Suprapubic skin (tissue), 4 donors: ENCODE measurements around the gene USP3. TPM values are rescaled to one million over a fixed set of nuclear protein-coding genes. Genes with fewer than 3 reads are reported as not detected.

Source experiments
- DNase-seq, 2 donors: peaks; one replicate each; pipeline ENCODE4 v3.0.0-alpha.2; 2019; ENCODE audit warnings: low spot score in 2 of 2
- H3K27ac ChIP-seq: fragments of 200-600 bp; sonication (generic); one replicate; pipeline ENCODE4 v1.5.1; 2019
- H3K27me3 ChIP-seq: fragments of 200-600 bp; sonication (generic); one replicate; pipeline ENCODE4 v1.5.1; 2019
- H3K36me3 ChIP-seq: fragments of 200-600 bp; sonication (generic); one replicate; pipeline ENCODE4 v1.5.1; 2019
- H3K4me1 ChIP-seq: fragments of 200-600 bp; sonication (generic); one replicate; pipeline ENCODE4 v1.5.1; 2019
- H3K4me3 ChIP-seq: fragments of 200-600 bp; sonication (generic); one replicate; pipeline ENCODE4 v1.5.1; 2019; ENCODE audit warnings: mild to moderate bottlenecking
- H3K9me3 ChIP-seq: fragments of 200-600 bp; sonication (generic); one replicate; pipeline ENCODE4 v1.5.1; 2019
- CTCF ChIP-seq, 2 donors: fragments of 200-600 bp in 1 of 2; fragments of 450-650 bp in 1 of 2; sonication (generic) in 1 of 2; IDR thresholded peaks; one replicate each; pipeline ENCODE4 v1.5.1; 2016 to 2019; ENCODE audit warnings: antibody characterized with exemption in 2 of 2, mild to moderate bottlenecking in 1 of 2, moderate library complexity in 1 of 2
- EP300 ChIP-seq: sonication (generic); formaldehyde crosslinking; IDR thresholded peaks from one replicate; pipeline ENCODE4 v1.6.1; 2017; ENCODE audit warnings: antibody characterized with exemption
- POLR2A ChIP-seq, 2 donors: fragments of 450-650 bp; IDR thresholded peaks; one replicate each; pipeline ENCODE4 v1.6.1; 2017; ENCODE audit warnings: antibody characterized with exemption in 2 of 2, mild to moderate bottlenecking in 2 of 2, moderate library complexity in 2 of 2
- POLR2AphosphoS5 ChIP-seq, 3 donors: sonication (generic); formaldehyde crosslinking; IDR thresholded peaks; one replicate each; pipeline ENCODE4 v1.6.1; 2017; ENCODE audit warnings: antibody characterized with exemption in 3 of 3
- WGBS: methylation state at CpG from one replicate; pipeline ENCODE4 v1.1.5; 2018; 5-methylcytosine and 5-hydroxymethylcytosine counted together
- total RNA-seq, 4 donors: library from RNA; depleted of rRNA; stranded (reverse); fragments of >200 nt; gene quantifications; one replicate each; pipeline ENCODE4 v1.1.0, GENCODE V29; 2016

The USP3 gene
- total RNA-seq, 4 donors from 2014 or later: 43.2 to 105 (median 48.0) TPM

DNA sequence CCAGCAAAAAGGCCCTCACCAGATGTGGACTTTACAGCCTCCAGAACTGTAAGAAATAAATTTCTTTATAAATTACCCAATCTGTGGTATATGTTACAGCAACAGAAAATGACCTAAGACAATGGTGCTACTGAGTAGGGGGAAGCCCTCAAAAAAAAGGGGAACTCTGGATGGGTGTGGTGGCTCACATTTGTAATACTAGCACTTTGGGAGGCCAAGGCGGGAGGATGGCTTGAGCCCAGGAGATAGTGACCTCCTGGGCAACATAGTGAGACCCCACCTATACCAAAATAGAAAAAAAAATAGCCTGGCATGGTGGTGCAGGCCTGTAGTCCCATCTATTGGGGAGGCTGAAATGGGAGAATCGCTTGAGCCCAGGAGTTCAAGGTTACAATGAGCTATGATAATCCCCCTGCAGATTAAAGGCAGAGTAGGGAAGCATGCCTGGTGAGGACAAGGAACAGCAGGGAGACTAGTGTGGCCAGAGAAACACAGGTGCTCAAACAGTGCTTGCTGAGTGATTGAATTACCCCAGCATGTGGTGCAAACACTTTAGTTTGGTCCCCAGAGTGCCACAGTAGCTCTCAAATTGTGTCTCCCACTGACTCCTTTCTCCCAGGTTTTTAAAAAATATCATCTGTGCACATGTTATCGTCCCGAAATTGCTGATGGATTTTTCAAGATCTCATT, 13.9 kb upstream of the USP3 start:
- H3K36me3 ChIP-seq: no peaks in the 10 kb centered on the region
- 86% methylated on average over 4 of the region's 4 CpGs for WGBS
- H3K4me1 ChIP-seq: peaks cover 20% of the 10 kb centered on the region
- H3K27me3 ChIP-seq: no peaks in the 10 kb centered on the region
- peak overlapping the region; percentile 49 for H3K27ac ChIP-seq
- H3K4me3 ChIP-seq: no peak overlapping the region
- no peak for TF ChIP-seq CTCF (IDR thresholded peaks at IDR 0.05)
- DNase-seq: no peak
- H3K9me3 ChIP-seq: no peaks in the 10 kb centered on the region

- TF ChIP-seq POLR2AphosphoS5 (IDR thresholded peaks at IDR 0.05) (no peak), POLR2A (IDR thresholded peaks at IDR 0.05) (no peak), EP300 (no peak), CTCF (IDR thresholded peaks at IDR 0.05) (no peak)
- H3K4me3 ChIP-seq: no peak overlapping the region
- H3K27ac ChIP-seq: peak overlapping the region; percentile 54
- no peak for DNase-seq
- WGBS: 79% methylated on average over 5 of the region's 5 CpGs
- no peaks in the 10 kb centered on the region for H3K9me3 ChIP-seq
- H3K36me3 ChIP-seq: no peaks in the 10 kb centered on the region
- H3K4me1 ChIP-seq: peaks cover 20% of the 10 kb centered on the region
- no peaks in the 10 kb centered on the region for H3K27me3 ChIP-seq
Measured at GRCh38 chr15:63491116-63491827, 13.1 kb upstream of the USP3 start.

GRCh38 chr15:63491979-63492378, 12.4 kb upstream of the USP3 start:
- H3K4me1 ChIP-seq: peaks cover 20% of the 10 kb centered on the region
- no peaks in the 10 kb centered on the region for H3K9me3 ChIP-seq
- WGBS: 69% methylated on average over 6 of the region's 6 CpGs
- H3K27ac ChIP-seq: no peak overlapping the region
- H3K27me3 ChIP-seq: no peaks in the 10 kb centered on the region
- no peaks in the 10 kb centered on the region for H3K36me3 ChIP-seq
- no peak overlapping the region for H3K4me3 ChIP-seq
- TF ChIP-seq EP300 (no peak), POLR2AphosphoS5 (IDR thresholded peaks at IDR 0.05) (no peak), CTCF (IDR thresholded peaks at IDR 0.05) (no peak), POLR2A (IDR thresholded peaks at IDR 0.05) (no peak)
- DNase-seq: no peak

DNA sequence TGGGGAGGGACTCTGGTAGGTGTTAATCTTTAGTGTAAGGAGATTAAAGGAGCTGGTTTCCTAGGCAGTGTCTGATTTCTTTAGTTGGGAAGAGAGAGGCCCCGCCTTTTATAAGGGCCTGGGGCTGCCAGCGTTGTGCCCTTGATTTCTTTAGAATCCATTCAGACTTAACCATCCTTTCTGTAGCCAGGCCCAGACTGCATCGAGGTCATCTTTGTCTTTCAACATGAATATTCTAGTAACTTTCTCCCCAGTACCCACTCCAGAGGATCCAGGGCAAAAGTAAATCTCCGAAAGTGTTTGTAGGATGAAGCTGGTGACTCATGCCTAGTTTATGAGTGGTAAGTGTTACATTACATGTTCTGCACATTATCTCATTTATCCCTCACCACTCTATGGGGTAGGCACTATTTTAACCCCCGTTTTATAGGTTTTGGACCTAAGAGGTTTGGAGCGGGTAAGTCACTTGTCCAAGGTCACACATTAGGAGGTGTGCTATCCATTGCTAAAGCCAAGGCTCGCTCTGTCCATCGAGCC, 11.8 kb upstream of the USP3 start:
- no peaks in the 10 kb centered on the region for H3K9me3 ChIP-seq
- 87% methylated on average over 8 of the region's 8 CpGs for WGBS
- no peak for TF ChIP-seq CTCF (IDR thresholded peaks at IDR 0.05)
- TF ChIP-seq EP300: no peak
- no peaks in the 10 kb centered on the region for H3K27me3 ChIP-seq
- H3K27ac ChIP-seq: no peak overlapping the region
- DNase-seq: no peak
- H3K36me3 ChIP-seq: no peaks in the 10 kb centered on the region
- H3K4me1 ChIP-seq: peaks cover 14% of the 10 kb centered on the region
- H3K4me3 ChIP-seq: no peak overlapping the region

GRCh38 chr15:63493436-63493835, 11.0 kb upstream of the USP3 start:
- TF ChIP-seq CTCF (IDR thresholded peaks at IDR 0.05) (no peak), POLR2A (IDR thresholded peaks at IDR 0.05) (no peak), EP300 (no peak), POLR2AphosphoS5 (IDR thresholded peaks at IDR 0.05) (no peak)
- H3K4me1 ChIP-seq: peaks cover 16% of the 10 kb centered on the region
- DNase-seq: no peak
- 76% methylated on average over 2 of the region's 2 CpGs for WGBS
- H3K4me3 ChIP-seq: no peak overlapping the region
- H3K27me3 ChIP-seq: no peaks in the 10 kb centered on the region
- no peak overlapping the region for H3K27ac ChIP-seq
- no peaks in the 10 kb centered on the region for H3K9me3 ChIP-seq
- H3K36me3 ChIP-seq: no peaks in the 10 kb centered on the region
